Tibial artery (tissue), 4 donors: Measurements from ENCODE around the gene ELP4.

Source experiments
- DNase-seq, 2 donors: peaks; one replicate each; pipeline ENCODE4 v3.0.0-alpha.2; 2019
- H3K27ac ChIP-seq, 2 donors: fragments of 200-600 bp; sonication (generic) in 1 of 2; 1 replicate in 1 of 2; 2 replicates in 1 of 2; pipeline ENCODE4 v1.5.1; 2018 to 2019; ENCODE audit warnings: mild to moderate bottlenecking in 1 of 2
- H3K27me3 ChIP-seq, 2 donors: fragments of 200-600 bp; sonication (generic) in 1 of 2; one replicate each; pipeline versions ENCODE4 v1.5.1 to v1.6.0; 2016 to 2019
- H3K36me3 ChIP-seq, 3 donors: fragments of 200-600 bp; sonication (generic) in 2 of 3; one replicate each; pipeline ENCODE4 v1.5.1; 2016 to 2019; ENCODE audit warnings: mild to moderate bottlenecking in 2 of 3
- H3K4me1 ChIP-seq, 4 donors: fragments of 200-600 bp; sonication (generic) in 2 of 4; 1 replicate in 3 of 4; 2 replicates in 1 of 4; pipeline ENCODE4 v1.5.1; 2016 to 2019
- H3K4me3 ChIP-seq, 2 donors: fragments of 200-600 bp; sonication (generic) in 1 of 2; 1 replicate in 1 of 2; 2 replicates in 1 of 2; pipeline ENCODE4 v1.5.1; 2018 to 2019; ENCODE audit warnings: mild to moderate bottlenecking in 2 of 2
- H3K9me3 ChIP-seq, 3 donors: fragments of 200-600 bp; sonication (generic) in 1 of 3; one replicate each; pipeline ENCODE4 v1.5.1; 2016 to 2019
- intact Hi-C: fragments of 100-400 bp; cut with DNase I; formaldehyde crosslinking; loops from one replicate; pipeline ENCODE4 v1.15.0; 2023; ENCODE audit warnings: low total_unique reads
- TF ChIP-seq, protein P1 (sequence below), 2 experiments: fragments of 200-600 bp in 1 of 2; fragments of 450-650 bp in 1 of 2; IDR thresholded peaks; one replicate each; pipeline ENCODE4 v1.5.1; 2017 to 2019; ENCODE audit warnings: antibody characterized with exemption in 2 of 2, mild to moderate bottlenecking in 1 of 2, moderate library complexity in 1 of 2

Gene ELP4

DNA sequence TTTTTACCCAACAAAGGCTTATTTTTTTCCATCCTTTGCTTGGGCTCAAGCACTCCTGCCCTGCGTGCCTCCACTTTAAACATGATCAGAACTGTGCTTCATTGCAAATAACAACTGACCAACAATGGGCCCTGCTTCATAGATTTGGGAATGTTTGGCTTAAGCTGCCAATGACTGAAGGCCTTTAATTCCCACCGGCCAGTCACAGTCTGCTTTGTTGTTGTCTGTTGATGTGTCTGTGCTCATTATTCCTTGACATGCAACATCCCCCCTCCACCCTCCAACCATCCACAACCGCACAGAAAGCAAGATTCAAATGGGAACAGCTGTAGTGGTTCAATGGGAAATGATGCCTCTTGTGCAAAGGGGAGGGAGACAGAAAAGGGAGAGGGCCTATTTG is 278.5 kb downstream of the ELP4 start:
- no peaks in the 10 kb centered on the region for H3K9me3 ChIP-seq
- no peak overlapping the region for H3K4me3 ChIP-seq
- no peaks in the 10 kb centered on the region for H3K27me3 ChIP-seq
- H3K4me1 ChIP-seq: no peaks in the 10 kb centered on the region
- no peak overlapping the region for H3K27ac ChIP-seq
- DNase-seq: no peak
- TF ChIP-seq, protein P1, sequence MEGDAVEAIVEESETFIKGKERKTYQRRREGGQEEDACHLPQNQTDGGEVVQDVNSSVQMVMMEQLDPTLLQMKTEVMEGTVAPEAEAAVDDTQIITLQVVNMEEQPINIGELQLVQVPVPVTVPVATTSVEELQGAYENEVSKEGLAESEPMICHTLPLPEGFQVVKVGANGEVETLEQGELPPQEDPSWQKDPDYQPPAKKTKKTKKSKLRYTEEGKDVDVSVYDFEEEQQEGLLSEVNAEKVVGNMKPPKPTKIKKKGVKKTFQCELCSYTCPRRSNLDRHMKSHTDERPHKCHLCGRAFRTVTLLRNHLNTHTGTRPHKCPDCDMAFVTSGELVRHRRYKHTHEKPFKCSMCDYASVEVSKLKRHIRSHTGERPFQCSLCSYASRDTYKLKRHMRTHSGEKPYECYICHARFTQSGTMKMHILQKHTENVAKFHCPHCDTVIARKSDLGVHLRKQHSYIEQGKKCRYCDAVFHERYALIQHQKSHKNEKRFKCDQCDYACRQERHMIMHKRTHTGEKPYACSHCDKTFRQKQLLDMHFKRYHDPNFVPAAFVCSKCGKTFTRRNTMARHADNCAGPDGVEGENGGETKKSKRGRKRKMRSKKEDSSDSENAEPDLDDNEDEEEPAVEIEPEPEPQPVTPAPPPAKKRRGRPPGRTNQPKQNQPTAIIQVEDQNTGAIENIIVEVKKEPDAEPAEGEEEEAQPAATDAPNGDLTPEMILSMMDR (IDR thresholded peaks at IDR 0.05): no peak
- intact Hi-C loops: no loop called here
- no peaks in the 10 kb centered on the region for H3K36me3 ChIP-seq

DNA sequence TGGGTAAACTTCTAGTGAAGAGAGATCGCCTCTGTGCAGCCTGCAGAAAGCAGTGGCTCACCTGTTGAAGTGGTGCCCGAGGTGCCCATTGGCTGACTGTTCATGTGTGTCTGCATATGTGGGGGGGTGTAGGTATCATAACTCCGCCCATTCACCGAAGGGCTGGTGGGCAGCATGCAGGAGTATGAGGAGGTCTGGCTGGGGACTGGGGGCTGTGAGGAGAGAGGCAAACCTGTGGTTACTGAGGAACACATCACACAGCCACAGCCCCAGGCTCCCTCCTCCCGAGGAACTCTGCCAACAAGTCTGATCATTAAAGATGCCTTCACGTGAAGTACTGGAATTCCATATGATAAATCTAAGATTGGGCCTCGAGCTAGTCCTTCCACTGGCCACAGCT is 281.1 kb downstream of the ELP4 start:
- TF ChIP-seq, protein P1 (IDR thresholded peaks at IDR 0.05): no peak
- intact Hi-C loops: no loop called here
- Histone ChIP-seq H3K27ac (no peak overlapping the region), H3K36me3 (no peaks in the 10 kb centered on the region), H3K9me3 (no peaks in the 10 kb centered on the region), H3K4me1 (no peaks in the 10 kb centered on the region), H3K4me3 (no peak overlapping the region), H3K27me3 (peaks cover 0 to under 1% of the 10 kb centered on the region in 2 donors)
- DNase-seq: no peak

DNA sequence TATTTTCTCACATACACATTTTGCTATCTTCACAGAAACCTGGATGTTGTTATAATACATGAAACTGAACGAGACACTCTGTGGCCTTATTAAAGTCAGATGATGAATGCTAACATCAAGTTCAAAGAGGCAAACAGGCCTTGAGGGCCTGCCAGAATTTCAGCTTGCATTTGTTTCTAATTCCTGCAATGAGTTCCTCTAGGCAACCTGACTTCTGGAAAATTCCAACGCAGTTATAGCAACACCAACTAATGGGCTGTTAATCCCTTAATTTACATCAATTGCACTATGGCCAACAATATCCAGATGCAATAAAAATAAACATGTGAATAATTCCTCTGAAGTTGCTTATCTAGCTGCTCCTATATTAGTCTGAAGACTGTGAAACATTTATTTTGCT is 282.5 kb downstream of the ELP4 start:
- peaks cover 0 to 7% of the 10 kb centered on the region in 2 donors for H3K27me3 ChIP-seq
- H3K27ac ChIP-seq: no peak overlapping the region
- TF ChIP-seq, protein P1 (IDR thresholded peaks at IDR 0.05): no peak
- H3K4me3 ChIP-seq: no peak overlapping the region
- H3K9me3 ChIP-seq: no peaks in the 10 kb centered on the region
- H3K36me3 ChIP-seq: no peaks in the 10 kb centered on the region
- H3K4me1 ChIP-seq: no peaks in the 10 kb centered on the region
- no peak for DNase-seq
- intact Hi-C loops: no loop called here

DNA sequence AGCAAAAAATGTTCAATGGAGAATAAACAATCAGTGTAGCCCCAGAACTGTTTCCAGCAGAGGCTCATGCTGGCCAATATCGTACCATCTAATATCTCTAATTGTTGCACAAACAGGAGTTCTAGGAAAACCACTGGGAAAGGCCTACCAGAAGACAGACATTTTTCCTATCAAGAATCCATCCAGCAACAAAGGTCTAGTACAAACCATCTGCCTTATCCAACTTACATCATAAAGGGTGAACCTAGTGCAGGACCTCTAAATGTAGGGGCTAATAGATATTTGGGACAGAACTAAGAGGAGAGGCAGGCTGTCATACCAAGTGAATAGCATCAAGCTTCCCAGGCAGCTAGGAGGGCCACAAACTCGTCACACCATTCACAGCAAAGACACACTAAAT is 282.9 kb downstream of the ELP4 start:
- Histone ChIP-seq H3K27me3 (peaks cover 0 to 8% of the 10 kb centered on the region in 2 donors), H3K27ac (no peak overlapping the region)
- DNase-seq: no peak

DNA sequence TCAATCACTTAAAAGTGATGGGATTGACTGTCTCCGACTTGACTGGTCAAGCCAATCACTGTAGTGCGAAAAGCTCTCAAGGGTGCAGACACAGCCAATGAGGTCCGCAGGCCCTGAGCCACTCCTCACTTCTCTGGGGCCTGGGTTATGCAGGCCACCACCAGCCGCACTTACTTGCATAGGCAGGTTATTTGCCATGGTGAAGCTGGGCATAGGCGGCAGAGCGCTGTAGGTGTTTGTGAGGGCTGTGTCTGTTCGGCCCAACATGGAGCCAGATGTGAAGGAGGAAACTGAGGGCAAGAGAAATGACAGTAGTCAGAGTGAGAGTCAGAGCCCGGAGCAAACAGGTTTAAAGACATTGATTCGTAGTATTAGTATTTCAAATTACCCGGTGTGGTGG is 283.7 kb downstream of the ELP4 start:
- no peak overlapping the region for H3K27ac ChIP-seq
- intact Hi-C loops: no loop called here
- H3K4me3 ChIP-seq: no peak overlapping the region
- H3K36me3 ChIP-seq: no peaks in the 10 kb centered on the region
- peaks cover 0 to 8% (median 3%) of the 10 kb centered on the region in 4 donors for H3K4me1 ChIP-seq
- DNase-seq: no peak
- TF ChIP-seq, protein P1 (IDR thresholded peaks at IDR 0.05): no peak
- H3K9me3 ChIP-seq: no peaks in the 10 kb centered on the region
- H3K27me3 ChIP-seq: peaks cover under 1 to 15% of the 10 kb centered on the region in 2 donors

More for the DNA sequence above, 282.9 kb downstream of the ELP4 start:
- Histone ChIP-seq H3K4me3 (no peak overlapping the region), H3K4me1 (no peaks in the 10 kb centered on the region), H3K36me3 (no peaks in the 10 kb centered on the region), H3K9me3 (no peaks in the 10 kb centered on the region)
- TF ChIP-seq, protein P1 (IDR thresholded peaks at IDR 0.05): no peak
- intact Hi-C loops: no loop called here

DNA sequence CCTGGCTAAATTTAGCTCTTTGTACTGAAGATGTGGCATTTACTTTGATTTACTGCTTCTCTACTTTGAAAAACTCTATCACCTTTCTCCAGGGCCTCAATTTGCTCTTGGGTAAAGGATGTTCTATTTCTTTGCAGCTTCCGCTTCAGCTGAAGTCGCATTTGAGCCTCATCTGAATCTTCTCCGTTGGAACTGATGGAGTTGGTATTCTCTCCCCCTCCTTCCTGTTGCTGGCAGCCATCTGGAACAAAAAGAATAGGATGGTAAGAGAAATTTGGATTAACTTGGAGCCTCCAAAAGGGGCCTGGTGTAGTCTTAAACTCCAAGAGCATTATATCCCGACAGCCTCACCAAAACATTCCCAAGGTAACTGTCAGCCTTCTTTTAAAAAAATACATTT is 285.0 kb downstream of the ELP4 start:
- TF ChIP-seq, protein P1 (IDR thresholded peaks at IDR 0.05): no peak
- intact Hi-C loops: no loop called here

More for the DNA sequence above, 285.0 kb downstream of the ELP4 start:
- peaks cover 8 to 28% of the 10 kb centered on the region in 2 donors for H3K27me3 ChIP-seq
- H3K27ac ChIP-seq: no peak overlapping the region
- no peak for DNase-seq
- H3K36me3 ChIP-seq: no peaks in the 10 kb centered on the region
- H3K4me3 ChIP-seq: no peak overlapping the region
- peaks cover 0 to 21% (median 15%) of the 10 kb centered on the region in 4 donors for H3K4me1 ChIP-seq
- no peaks in the 10 kb centered on the region for H3K9me3 ChIP-seq
